COLO829 (cell line): Measurements from ENCODE around the gene PABPN1L.

Source experiments
- DNase-seq: peaks from one replicate; pipeline ENCODE4 v3.0.0; 2012; ENCODE audit warnings: low spot score

PABPN1L gene

DNA sequence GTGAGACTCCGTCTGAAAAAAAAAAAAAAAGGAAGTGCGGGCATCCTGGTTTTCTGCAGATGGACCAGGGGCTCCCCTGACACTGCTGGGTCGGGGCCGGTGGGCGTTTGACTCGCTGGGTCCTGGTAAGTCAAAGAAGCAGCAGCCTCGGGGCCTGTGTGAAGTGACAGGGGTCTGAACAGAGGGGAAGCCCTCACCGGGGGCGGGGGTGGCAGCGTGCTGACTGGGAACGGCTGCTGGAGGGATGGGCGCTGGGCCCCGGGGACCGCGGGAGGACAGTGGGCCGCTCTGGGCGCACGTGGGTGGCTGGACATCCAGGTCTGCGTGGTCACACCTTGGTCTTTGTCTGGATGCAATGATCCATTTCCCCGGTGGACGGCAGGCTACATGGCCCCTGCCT lies 17.9 kb downstream of the PABPN1L start:
- no peak for DNase-seq

GRCh38 chr16:88847654-88848053 lies 18.8 kb downstream of the PABPN1L start:
- no peak for DNase-seq

DNA sequence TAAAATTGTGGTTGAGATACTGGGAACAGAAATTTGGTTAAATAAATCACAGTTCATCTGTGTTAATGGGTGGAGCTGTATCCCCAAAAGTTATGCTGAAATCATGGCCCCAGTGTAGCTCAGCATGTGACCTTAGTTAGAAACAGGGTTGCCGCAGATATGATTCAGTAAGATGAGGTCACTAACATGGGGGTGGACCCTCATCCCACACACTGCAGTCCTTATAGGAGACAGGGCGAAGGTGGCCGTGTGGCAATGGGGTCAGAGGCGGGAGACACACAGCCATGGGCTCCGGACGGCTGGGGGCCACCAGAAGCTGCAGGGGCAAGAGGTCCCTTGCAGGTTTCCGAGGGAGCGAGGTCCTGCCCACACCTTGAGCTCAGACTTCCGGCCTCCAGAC lies 20.4 kb downstream of the PABPN1L start:
- no peak for DNase-seq

DNA sequence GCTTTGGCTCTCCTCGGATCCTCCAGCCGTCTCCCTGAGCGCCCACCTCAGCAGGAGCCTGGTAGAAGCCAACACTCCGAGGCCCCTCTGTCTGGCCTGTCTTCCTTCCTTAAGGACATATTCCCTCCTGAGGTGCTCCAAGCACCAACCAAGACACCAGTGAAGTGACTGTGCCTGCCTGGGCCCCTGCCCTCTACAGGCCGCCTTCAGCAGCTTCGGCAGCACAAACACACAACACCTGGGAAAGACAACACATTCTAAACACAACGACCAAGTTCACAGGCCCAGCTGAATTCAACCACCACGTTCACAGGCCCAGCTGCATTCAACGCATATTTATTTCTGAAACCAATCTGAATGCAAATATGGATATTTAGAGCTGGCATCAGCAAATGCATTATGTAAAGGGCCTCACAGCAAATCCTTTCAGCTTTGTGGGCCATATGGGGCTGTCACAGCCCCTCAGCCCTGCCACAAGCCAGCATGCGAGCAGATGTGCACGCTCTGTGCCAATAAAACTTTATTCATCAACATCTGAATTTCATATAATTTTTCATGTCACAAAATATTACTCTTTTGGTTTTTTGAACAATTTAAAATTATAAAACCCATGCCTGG lies 21.9 kb downstream of the PABPN1L start:
- DNase-seq: no peak

GRCh38 chr16:88843256-88843655 lies 23.2 kb downstream of the PABPN1L start:
- no peak for DNase-seq

DNA sequence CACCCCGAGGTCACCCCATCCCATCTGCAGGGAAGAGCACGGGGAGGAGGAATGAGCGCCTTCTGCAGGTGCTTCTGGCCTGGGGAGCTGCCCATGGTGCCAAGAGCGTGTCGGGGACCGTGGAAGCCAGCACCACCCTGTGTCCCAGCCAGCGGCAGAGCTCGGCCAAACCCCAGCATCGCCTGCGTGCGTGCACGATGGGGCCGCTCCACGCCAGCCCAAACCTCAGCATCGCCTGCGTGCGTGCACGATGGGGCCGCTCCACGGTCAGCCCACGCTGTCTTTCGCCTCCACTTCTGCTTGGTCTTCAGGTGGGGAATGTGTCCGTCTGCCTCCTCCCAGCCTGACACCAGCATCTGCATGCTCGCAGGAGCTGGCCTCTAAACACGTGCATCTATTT lies 23.7 kb downstream of the PABPN1L start:
- DNase-seq: no peak

DNA sequence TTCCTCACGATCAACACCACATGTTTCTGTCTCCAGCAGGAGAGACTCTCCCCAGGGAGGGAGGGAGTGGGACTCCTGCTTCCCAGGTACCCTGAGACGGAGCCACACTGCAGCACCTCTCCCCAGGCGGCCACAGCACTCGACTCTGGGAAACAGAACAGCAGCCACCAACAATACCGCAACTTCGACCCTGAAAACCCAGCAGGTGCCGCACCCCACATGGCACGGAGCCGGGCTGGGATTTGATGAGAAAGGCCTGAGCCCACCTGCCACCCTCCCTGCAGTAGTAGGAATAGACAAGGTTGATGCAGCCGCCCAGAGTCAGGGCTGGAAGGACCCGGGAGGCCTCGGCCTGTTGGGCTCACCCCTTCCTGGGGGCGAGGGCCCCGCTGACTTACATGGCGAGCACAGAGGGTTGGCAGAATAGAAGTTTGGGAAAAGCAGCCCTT lies 24.1 kb downstream of the PABPN1L start:
- no peak for DNase-seq

DNA sequence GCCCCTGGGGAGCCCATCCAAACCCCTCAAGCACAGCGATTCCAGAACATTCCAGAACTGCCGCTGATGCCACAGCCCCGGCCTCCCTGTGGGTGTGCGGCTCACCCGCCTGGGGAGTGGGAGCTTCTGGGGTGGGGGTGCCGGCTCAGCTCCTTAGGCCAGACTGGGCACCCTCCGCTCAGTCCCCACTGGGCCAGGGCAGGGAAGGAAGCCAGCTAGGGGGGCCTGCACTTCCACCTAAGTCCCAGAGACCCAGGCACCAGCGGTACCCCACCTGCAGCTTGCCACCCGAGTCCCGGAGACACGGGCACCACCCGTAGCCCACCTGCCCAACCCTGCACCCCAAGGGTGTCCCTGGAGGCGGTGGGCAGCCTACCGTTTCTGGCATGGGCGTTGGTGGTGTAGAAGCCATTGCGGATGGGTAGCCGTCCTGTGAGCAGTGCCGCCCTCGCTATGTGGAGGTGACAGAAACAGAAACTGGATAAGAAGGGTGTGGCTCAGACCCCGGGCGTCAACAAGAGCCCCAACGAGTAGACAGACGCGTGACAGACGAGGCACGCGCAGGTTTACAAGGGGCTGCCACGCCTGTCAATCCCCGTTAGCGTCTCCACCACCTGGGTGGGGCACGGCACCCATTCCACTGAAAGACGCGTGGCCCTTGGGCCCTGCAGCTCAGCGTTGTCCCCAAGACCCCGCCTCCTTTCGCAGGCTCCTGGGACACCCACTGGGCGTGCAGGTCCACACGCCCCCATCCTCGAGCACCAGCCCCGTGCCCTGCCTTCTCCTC lies 24.7 kb downstream of the PABPN1L start:
- no peak for DNase-seq

GRCh38 chr16:88840600-88841215 lies 25.8 kb downstream of the PABPN1L start:
- DNase-seq: no peak

- no peak for DNase-seq
Measured at GRCh38 chr16:88839745-88840599, 26.5 kb downstream of the PABPN1L start.

GRCh38 chr16:88839026-88839529 lies 27.4 kb downstream of the PABPN1L start:
- no peak for DNase-seq

- no peak for DNase-seq
Measured at GRCh38 chr16:88838566-88838965, 27.9 kb downstream of the PABPN1L start.

- DNase-seq: no peak
Measured at GRCh38 chr16:88837806-88838205, 28.7 kb downstream of the PABPN1L start.

GRCh38 chr16:88836791-88837190 lies 29.7 kb downstream of the PABPN1L start:
- DNase-seq: no peak

GRCh38 chr16:88835818-88836217 lies 30.6 kb downstream of the PABPN1L start:
- DNase-seq: no peak

DNA sequence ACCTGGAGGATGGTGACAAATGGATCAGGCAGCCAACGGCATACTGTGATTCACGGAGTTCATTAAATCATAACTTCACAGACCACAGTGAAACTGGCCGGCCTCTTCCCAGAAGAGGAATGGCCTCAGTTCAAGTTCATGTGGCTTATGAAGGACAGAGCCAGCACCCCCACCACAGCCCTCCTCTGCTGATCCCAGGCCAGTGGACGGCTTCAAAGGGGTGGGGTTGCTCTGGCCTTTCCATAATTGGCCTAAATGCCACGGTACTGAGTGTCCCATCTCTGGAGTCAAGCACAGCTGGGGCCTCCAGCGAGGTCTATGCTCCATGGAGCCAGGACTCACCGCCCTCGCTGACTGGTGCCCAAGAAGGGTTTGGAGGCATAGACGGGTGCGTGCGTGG lies 31.1 kb downstream of the PABPN1L start:
- DNase-seq: no peak

DNA sequence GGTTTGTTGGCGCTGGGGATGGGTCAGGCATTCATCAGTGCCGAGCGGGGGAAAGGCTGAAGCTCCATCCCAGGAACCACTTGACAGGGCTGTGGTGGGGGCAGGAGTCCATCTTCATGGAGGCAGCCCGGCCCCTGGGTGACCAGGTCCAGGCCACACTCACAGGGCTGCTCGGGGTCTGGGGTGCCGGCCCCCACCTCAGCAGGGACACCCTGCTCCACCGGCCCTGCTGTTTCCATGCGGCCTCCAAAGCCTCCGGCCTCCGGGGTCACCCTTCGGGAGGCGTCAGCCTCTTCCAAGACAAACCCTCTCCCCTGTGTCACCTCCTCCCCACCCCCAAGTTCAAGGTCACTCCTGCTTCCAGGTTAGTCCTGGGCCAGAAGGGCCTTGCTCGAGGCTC lies 31.8 kb downstream of the PABPN1L start:
- DNase-seq: no peak

DNA sequence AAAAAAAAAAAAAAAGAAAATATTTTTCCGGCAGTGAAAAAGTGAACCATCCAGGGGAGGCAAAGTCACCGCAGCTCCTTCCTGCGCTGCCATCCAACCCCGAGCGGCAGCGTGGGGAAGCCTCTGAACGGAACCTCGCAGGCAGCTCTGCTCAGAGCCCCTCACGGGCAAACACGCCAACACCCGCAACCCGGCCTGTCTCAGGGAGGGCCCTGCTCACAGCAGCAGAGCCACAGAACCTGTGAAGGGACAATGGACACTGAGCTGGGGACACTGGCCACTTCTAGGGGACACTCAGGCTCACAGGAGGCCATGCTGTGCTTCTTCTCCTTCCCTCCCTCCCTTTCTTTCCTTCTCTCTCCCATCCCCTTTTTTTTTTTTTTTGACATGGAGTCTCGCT lies 33.4 kb downstream of the PABPN1L start:
- DNase-seq: no peak

GRCh38 chr16:88831838-88832237 lies 34.6 kb downstream of the PABPN1L start:
- DNase-seq: no peak

DNA sequence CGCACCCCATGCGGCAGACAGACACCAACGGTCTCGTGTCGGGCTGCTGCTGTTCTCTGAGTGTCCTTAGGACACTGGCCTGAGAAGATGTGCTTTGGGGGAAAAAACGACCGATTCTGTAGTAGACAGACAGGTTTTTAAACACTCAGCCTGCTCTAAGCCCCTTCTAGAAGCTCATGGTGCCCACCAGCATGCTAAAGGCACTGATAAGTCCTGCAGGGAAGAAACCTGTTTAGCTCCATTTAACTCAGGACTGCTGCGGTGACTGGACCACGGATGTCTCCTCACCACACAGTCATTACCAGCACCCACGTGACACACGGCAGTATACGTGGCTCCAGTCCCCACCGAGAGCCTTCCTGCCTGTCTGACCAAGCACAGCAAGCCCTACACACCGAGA lies 35.7 kb downstream of the PABPN1L start:
- no peak for DNase-seq

GRCh38 chr16:88830258-88830657 lies 36.2 kb downstream of the PABPN1L start:
- DNase-seq: no peak

DNA sequence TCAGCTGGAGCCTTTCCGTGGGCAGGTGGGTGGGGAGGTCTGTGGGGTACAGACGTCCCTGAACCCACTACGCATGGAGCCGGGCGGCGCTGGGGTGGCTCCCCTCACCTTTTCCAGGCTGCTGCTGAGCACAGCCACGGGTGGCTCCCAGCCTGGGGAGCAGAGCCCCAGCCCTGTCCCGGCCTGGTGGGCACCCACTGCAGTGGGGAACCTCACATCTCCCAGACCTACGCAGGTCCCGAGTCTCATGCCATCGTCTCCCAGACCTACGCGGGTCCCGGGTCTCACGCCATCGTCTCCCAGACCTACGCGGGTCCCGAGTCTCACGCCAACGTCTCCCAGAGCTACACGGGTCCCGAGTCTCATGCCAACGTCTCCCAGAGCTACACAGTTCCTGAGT lies 37.7 kb downstream of the PABPN1L start:
- no peak for DNase-seq
